ENCODE data around the gene NDUFB2. TPM values are rescaled to one million over a fixed set of nuclear protein-coding genes. Genes with fewer than 3 reads are reported as not detected.
"Not testable (repeated sequence)": the region's sequence is repeated elsewhere in the genome, so short reads cannot be mapped to it uniquely, and the experiment has no call there.

NDUFB2 gene
- total RNA-seq, 1 experiment from 2014 or later = 152 TPM

GRCh38 chr7:140676306-140676705 is 20.2 kb upstream of the NDUFB2 start:
- ChIA-PET POLR2A (no interaction called here), CTCF (interaction anchor here (0.8 to 3.4 kb wide), 3 partner anchors 13 to 335 kb away, joined by 4 to 21 read pairs (median 4); no protein-coding TSS in a partner anchor)
- Mint-ChIP-seq H3K9me3 (no peaks in the 10 kb centered on the region), H3K4me1 (peaks cover 7% of the 10 kb centered on the region), H3K27ac (no peak overlapping the region; the same call in 1 of the 2 replicates), H3K4me3 (no peak overlapping the region), H3K27me3 (ENCODE audit: low read depth) (0 out of 2 replicates have a peak, but pooled peaks cover 2% of the 10 kb centered on the region), H3K36me3 (peaks cover 12% of the 10 kb centered on the region)
- TF ChIP-seq JUN (CRISPR knock-in tag; IDR thresholded peaks at IDR 0.05) (no peak), ERG (CRISPR knock-in tag; IDR thresholded peaks at IDR 0.05) (no peak), RELA (CRISPR knock-in tag; IDR thresholded peaks at IDR 0.05; ENCODE audit: borderline replicate concordance) (no peak), ELF4 (CRISPR knock-in tag; IDR thresholded peaks at IDR 0.05; ENCODE audit: low read depth) (no peak), ESRRA (CRISPR knock-in tag; IDR thresholded peaks at IDR 0.05; ENCODE audit: borderline replicate concordance) (no peak), NR2C2 (CRISPR knock-in tag; IDR thresholded peaks at IDR 0.05) (no peak), HMGXB4 (CRISPR knock-in tag; IDR thresholded peaks at IDR 0.05) (no peak), IRF1 (CRISPR knock-in tag; IDR thresholded peaks at IDR 0.05) (no peak), OVOL2 (CRISPR knock-in tag; IDR thresholded peaks at IDR 0.05; ENCODE audit: borderline replicate concordance) (no peak), FOXP4 (CRISPR knock-in tag; IDR thresholded peaks at IDR 0.05) (no peak), ZNF671 (CRISPR knock-in tag; IDR thresholded peaks at IDR 0.05) (no peak), ZNF281 (CRISPR knock-in tag; IDR thresholded peaks at IDR 0.05) (no peak), USF2 (CRISPR knock-in tag; IDR thresholded peaks at IDR 0.05) (no peak), ZNF512 (CRISPR knock-in tag; IDR thresholded peaks at IDR 0.05; ENCODE audit: borderline replicate concordance) (no peak), ATF3 (CRISPR knock-in tag; conservative IDR thresholded peaks at IDR 0.05) (no peak)
- no peak for ATAC-seq
- no peak for DNase-seq (ENCODE audit: low spot score)

GRCh38 chr7:140676956-140677355 is 19.6 kb upstream of the NDUFB2 start:
- H3K27ac Mint-ChIP-seq; DNase-seq (ENCODE audit: low spot score); ATAC-seq; H3K9me3 Mint-ChIP-seq; H3K27me3 Mint-ChIP-seq (ENCODE audit: low read depth); H3K4me1 Mint-ChIP-seq; POLR2A ChIA-PET; H3K4me3 Mint-ChIP-seq: not testable (repeated sequence)
- CTCF ChIA-PET = interaction anchor here (0.8 to 3.4 kb wide), 2 partner anchors 12 to 233 kb away, joined by 4 to 21 read pairs; no protein-coding TSS in a partner anchor
- peaks cover 12% of the 10 kb centered on the region for H3K36me3 Mint-ChIP-seq

Measured in WTC11 (cell line).